Tibial nerve (tissue), 4 donors: ENCODE measurements around the gene TSPAN15.

ENCODE experiments used
- EP300 ChIP-seq, 2 donors: sonication (generic); formaldehyde crosslinking; IDR thresholded peaks; one replicate each; pipeline ENCODE4 v1.6.1; 2017; ENCODE audit warnings: antibody characterized with exemption in 2 of 2, mild to moderate bottlenecking in 1 of 2
- POLR2A ChIP-seq, 2 donors: fragments of 450-650 bp; IDR thresholded peaks; one replicate each; pipeline ENCODE4 v1.6.1; 2017; ENCODE audit warnings: antibody characterized with exemption in 2 of 2, mild to moderate bottlenecking in 2 of 2, moderate library complexity in 2 of 2
- TF ChIP-seq, protein P1 (sequence below), 5 experiments: fragments of 200-600 bp in 3 of 5; fragments of 450-650 bp in 2 of 5; sonication (generic) in 3 of 5; IDR thresholded peaks; one replicate each; pipeline ENCODE4 v1.5.1; 2016 to 2019; ENCODE audit warnings: antibody characterized with exemption in 5 of 5, mild to moderate bottlenecking in 3 of 5, moderate library complexity in 2 of 5

GRCh38 chr10:69481811-69482524 lies 30.7 kb downstream of the TSPAN15 start:
- TF ChIP-seq, protein P1, sequence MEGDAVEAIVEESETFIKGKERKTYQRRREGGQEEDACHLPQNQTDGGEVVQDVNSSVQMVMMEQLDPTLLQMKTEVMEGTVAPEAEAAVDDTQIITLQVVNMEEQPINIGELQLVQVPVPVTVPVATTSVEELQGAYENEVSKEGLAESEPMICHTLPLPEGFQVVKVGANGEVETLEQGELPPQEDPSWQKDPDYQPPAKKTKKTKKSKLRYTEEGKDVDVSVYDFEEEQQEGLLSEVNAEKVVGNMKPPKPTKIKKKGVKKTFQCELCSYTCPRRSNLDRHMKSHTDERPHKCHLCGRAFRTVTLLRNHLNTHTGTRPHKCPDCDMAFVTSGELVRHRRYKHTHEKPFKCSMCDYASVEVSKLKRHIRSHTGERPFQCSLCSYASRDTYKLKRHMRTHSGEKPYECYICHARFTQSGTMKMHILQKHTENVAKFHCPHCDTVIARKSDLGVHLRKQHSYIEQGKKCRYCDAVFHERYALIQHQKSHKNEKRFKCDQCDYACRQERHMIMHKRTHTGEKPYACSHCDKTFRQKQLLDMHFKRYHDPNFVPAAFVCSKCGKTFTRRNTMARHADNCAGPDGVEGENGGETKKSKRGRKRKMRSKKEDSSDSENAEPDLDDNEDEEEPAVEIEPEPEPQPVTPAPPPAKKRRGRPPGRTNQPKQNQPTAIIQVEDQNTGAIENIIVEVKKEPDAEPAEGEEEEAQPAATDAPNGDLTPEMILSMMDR (IDR thresholded peaks at IDR 0.05): no peak
- no peak for TF ChIP-seq POLR2A (IDR thresholded peaks at IDR 0.05)
- no peak for TF ChIP-seq EP300 (IDR thresholded peaks at IDR 0.05)
